GM12873 (cell line): ENCODE results near the gene IL12RB1.

ENCODE experiments used
- CTCF ChIP-seq: IDR thresholded peaks from 2 replicates; pipeline ENCODE4 v1.5.1; 2012; ENCODE audit warnings: low read depth, mild to moderate bottlenecking, moderate library complexity, low read length, control low read depth; ENCODE audit not compliant: insufficient read depth; ENCODE audit errors: missing control alignments

The IL12RB1 gene

GRCh38 chr19:18091217-18091608 lies 4.5 kb upstream of the IL12RB1 start:
- no peak for TF ChIP-seq CTCF

- no peak for TF ChIP-seq CTCF
Observed at GRCh38 chr19:18090545-18091216, 3.9 kb upstream of the IL12RB1 start.

GRCh38 chr19:18089726-18090125 lies 3.0 kb upstream of the IL12RB1 start:
- TF ChIP-seq CTCF: no peak

- no peak for TF ChIP-seq CTCF
Observed at GRCh38 chr19:18085702-18086457, 854 bp downstream of the IL12RB1 start.

- no peak for TF ChIP-seq CTCF
Observed at GRCh38 chr19:18083929-18084684, 2.6 kb downstream of the IL12RB1 start.

GRCh38 chr19:18074192-18074591 lies 12.5 kb downstream of the IL12RB1 start:
- TF ChIP-seq CTCF: no peak

GRCh38 chr19:18073197-18073596 lies 13.5 kb downstream of the IL12RB1 start:
- TF ChIP-seq CTCF: no peak
